HEK293 (cell line): ENCODE data around the gene JOSD2.

Source experiments
- BCL11A ChIP-seq: fragments of 450-650 bp; formaldehyde crosslinking; IDR thresholded peaks from 2 replicates; pipeline ENCODE4 v1.5.1; 2016; ENCODE audit warnings: low read depth, missing biosample characterization, missing genetic modification characterization
- BCL11B ChIP-seq: fragments of 450-650 bp; formaldehyde crosslinking; IDR thresholded peaks from 2 replicates; pipeline ENCODE4 v1.5.1; 2016; ENCODE audit warnings: low read depth, missing biosample characterization, missing genetic modification characterization
- CTCF ChIP-seq: fragments of 450-650 bp; formaldehyde crosslinking; IDR thresholded peaks from 2 replicates; pipeline ENCODE4 v1.5.1; 2016; ENCODE audit warnings: missing biosample characterization, missing genetic modification characterization
- ZBTB7A ChIP-seq: fragments of 450-650 bp; formaldehyde crosslinking; IDR thresholded peaks from 2 replicates; pipeline ENCODE4 v1.5.1; 2016; ENCODE audit warnings: low read depth, missing biosample characterization, missing genetic modification characterization
- ZBTB8A ChIP-seq: fragments of 450-650 bp; formaldehyde crosslinking; IDR thresholded peaks from 2 replicates; pipeline ENCODE4 v1.5.1; 2016; ENCODE audit warnings: missing biosample characterization, missing genetic modification characterization
- ZFP3 ChIP-seq: fragments of 450-650 bp; formaldehyde crosslinking; IDR thresholded peaks from 2 replicates; pipeline ENCODE4 v1.5.1; 2016; ENCODE audit warnings: low read depth, missing biosample characterization, missing genetic modification characterization
- ZNF24 ChIP-seq: fragments of 450-650 bp; formaldehyde crosslinking; IDR thresholded peaks from 2 replicates; pipeline ENCODE4 v1.5.1; 2016; ENCODE audit warnings: missing biosample characterization, missing genetic modification characterization
- ZNF433 ChIP-seq: fragments of 450-650 bp; formaldehyde crosslinking; IDR thresholded peaks from 2 replicates; pipeline ENCODE4 v1.5.1; 2016; ENCODE audit warnings: missing biosample characterization, missing genetic modification characterization, low read depth
- ZNF629 ChIP-seq: fragments of 450-650 bp; formaldehyde crosslinking; IDR thresholded peaks from 2 replicates; pipeline ENCODE4 v1.5.1; 2017; ENCODE audit warnings: missing biosample characterization, missing genetic modification characterization
- ZNF645 ChIP-seq: fragments of 450-650 bp; formaldehyde crosslinking; IDR thresholded peaks from 2 replicates; pipeline ENCODE4; 2016; ENCODE audit warnings: missing biosample characterization, missing genetic modification characterization
- TF ChIP-seq, protein P1 (sequence below): sonication (generic); formaldehyde crosslinking; IDR thresholded peaks from 2 replicates; pipeline ENCODE4 v1.8.1; 2022; ENCODE audit warnings: mild to moderate bottlenecking, moderate library complexity, missing genetic modification reagents
- TF ChIP-seq, protein P2 (sequence below): fragments of 450-650 bp; formaldehyde crosslinking; IDR thresholded peaks from 2 replicates; pipeline ENCODE4 v1.5.1; 2016; ENCODE audit warnings: missing biosample characterization, missing genetic modification characterization
- TF ChIP-seq, protein P3 (sequence below): fragments of 450-650 bp; formaldehyde crosslinking; IDR thresholded peaks from 2 replicates; pipeline ENCODE4 v1.5.1; 2016; ENCODE audit warnings: missing biosample characterization, missing genetic modification characterization, borderline replicate concordance

- no peak for TF ChIP-seq ZNF24 (tag by site-specific recombination)
- no peak for TF ChIP-seq ZBTB8A
- TF ChIP-seq BCL11B = no peak
- TF ChIP-seq, protein P1, sequence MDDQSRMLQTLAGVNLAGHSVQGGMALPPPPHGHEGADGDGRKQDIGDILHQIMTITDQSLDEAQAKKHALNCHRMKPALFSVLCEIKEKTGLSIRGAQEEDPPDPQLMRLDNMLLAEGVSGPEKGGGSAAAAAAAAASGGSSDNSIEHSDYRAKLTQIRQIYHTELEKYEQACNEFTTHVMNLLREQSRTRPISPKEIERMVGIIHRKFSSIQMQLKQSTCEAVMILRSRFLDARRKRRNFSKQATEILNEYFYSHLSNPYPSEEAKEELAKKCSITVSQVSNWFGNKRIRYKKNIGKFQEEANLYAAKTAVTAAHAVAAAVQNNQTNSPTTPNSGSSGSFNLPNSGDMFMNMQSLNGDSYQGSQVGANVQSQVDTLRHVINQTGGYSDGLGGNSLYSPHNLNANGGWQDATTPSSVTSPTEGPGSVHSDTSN (CRISPR knock-in tag) = no peak
- TF ChIP-seq CTCF (tag by site-specific recombination) = no peak
- TF ChIP-seq BCL11A = no peak
- TF ChIP-seq ZFP3 = no peak
- no peak for TF ChIP-seq ZNF433 (tag by site-specific recombination)
- TF ChIP-seq, protein P2, sequence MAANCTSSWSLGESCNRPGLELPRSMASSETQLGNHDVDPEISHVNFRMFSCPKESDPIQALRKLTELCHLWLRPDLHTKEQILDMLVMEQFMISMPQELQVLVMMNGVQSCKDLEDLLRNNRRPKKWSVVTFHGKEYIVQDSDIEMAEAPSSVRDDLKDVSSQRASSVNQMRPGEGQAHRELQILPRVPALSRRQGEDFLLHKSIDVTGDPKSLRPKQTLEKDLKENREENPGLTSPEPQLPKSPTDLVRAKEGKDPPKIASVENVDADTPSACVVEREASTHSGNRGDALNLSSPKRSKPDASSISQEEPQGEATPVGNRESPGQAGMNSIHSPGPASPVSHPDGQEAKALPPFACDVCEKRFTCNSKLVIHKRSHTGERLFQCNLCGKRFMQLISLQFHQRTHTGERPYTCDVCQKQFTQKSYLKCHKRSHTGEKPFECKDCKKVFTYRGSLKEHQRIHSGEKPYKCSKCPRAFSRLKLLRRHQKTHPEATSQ (tag by site-specific recombination) = no peak
- no peak for TF ChIP-seq ZBTB7A (tag by site-specific recombination)
- TF ChIP-seq ZNF645 = no peak
- TF ChIP-seq, protein P3, sequence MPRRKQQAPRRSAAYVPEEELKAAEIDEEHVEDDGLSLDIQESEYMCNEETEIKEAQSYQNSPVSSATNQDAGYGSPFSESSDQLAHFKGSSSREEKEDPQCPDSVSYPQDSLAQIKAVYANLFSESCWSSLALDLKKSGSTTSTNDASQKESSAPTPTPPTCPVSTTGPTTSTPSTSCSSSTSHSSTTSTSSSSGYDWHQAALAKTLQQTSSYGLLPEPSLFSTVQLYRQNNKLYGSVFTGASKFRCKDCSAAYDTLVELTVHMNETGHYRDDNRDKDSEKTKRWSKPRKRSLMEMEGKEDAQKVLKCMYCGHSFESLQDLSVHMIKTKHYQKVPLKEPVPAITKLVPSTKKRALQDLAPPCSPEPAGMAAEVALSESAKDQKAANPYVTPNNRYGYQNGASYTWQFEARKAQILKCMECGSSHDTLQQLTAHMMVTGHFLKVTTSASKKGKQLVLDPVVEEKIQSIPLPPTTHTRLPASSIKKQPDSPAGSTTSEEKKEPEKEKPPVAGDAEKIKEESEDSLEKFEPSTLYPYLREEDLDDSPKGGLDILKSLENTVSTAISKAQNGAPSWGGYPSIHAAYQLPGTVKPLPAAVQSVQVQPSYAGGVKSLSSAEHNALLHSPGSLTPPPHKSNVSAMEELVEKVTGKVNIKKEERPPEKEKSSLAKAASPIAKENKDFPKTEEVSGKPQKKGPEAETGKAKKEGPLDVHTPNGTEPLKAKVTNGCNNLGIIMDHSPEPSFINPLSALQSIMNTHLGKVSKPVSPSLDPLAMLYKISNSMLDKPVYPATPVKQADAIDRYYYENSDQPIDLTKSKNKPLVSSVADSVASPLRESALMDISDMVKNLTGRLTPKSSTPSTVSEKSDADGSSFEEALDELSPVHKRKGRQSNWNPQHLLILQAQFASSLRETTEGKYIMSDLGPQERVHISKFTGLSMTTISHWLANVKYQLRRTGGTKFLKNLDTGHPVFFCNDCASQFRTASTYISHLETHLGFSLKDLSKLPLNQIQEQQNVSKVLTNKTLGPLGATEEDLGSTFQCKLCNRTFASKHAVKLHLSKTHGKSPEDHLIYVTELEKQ = no peak
- TF ChIP-seq ZNF629 (tag by site-specific recombination) = no peak
Measured at GRCh38 chr19:50514346-50515167, 3.6 kb upstream of the JOSD2 start.
